SK-N-MC (cell line): Measurements from ENCODE around the gene TENT5C.

ENCODE experiments used
- EZH2 ChIP-seq: fragments of 200-600 bp; sonication (generic); IDR thresholded peaks from one replicate; pipeline ENCODE4 v1.6.1; 2017; ENCODE audit warnings: antibody characterized with exemption
- POLR2AphosphoS5 ChIP-seq: IDR thresholded peaks from 2 replicates; pipeline ENCODE4 v1.6.1; 2012; ENCODE audit warnings: mild to moderate bottlenecking, low read depth, low read length, borderline replicate concordance

DNA sequence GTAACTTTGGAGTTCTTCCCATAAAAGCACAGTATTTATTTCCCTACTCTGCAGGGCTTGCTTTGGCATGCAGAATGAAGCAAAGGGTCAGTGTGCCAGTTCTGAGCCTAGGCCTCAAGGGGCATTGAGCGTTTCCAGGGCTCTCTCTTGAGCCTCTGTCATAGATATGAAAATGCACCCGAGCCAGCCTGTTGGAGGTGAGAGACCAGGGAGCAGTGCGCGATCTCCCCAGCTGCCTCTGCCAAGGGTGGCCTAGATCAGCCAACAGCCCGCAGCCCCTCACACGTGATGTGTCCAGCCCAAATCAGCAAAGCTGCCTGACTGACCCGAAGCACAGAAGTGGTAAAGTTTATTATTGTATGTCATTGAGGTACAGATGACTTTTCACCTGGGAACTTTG lies 63.7 kb downstream of the TENT5C start:
- TF ChIP-seq POLR2AphosphoS5 (no peak), EZH2 (no peak)
